Thyroid gland (tissue), 4 donors: ENCODE measurements around the gene AIPL1. TPM values are rescaled to one million over a fixed set of nuclear protein-coding genes. Genes with fewer than 3 reads are reported as not detected.

Experiments
- DNase-seq, 2 donors: peaks; one replicate each; pipeline ENCODE4 v3.0.0-alpha.2; 2019
- H3K27ac ChIP-seq, 3 donors: fragments of 200-600 bp; sonication (generic); 1 replicate in 2 of 3; 2 replicates in 1 of 3; pipeline ENCODE4 v1.5.1; 2016 to 2019; ENCODE audit warnings: mild to moderate bottlenecking in 1 of 3, moderate library complexity in 1 of 3
- H3K27me3 ChIP-seq: fragments of 200-600 bp; sonication (generic); one replicate; pipeline ENCODE4 v1.5.1; 2019
- H3K36me3 ChIP-seq, 2 donors: fragments of 200-600 bp; sonication (generic); one replicate each; pipeline ENCODE4 v1.5.1; 2016 to 2019
- H3K4me1 ChIP-seq, 2 donors: fragments of 200-600 bp; sonication (generic); one replicate each; pipeline ENCODE4 v1.5.1; 2017 to 2019
- H3K4me3 ChIP-seq, 3 donors: fragments of 200-600 bp; sonication (generic); replicated peaks in 1 of 3; 1 replicate in 2 of 3; 2 replicates in 1 of 3; pipeline ENCODE4 v1.5.1; 2016; ENCODE audit warnings: mild to moderate bottlenecking in 1 of 3
- H3K9me3 ChIP-seq: fragments of 200-600 bp; sonication (generic); one replicate; pipeline ENCODE4 v1.5.1; 2017
- POLR2A ChIP-seq, 2 donors: fragments of 450-650 bp; IDR thresholded peaks; one replicate each; pipeline ENCODE4 v1.6.1; 2017; ENCODE audit warnings: antibody characterized with exemption in 2 of 2, mild to moderate bottlenecking in 2 of 2, moderate library complexity in 1 of 2
- WGBS, 2 donors: methylation state at CpG; one replicate each; pipeline ENCODE4 v1.1.5; 2017; 5-methylcytosine and 5-hydroxymethylcytosine counted together
- intact Hi-C: fragments of 100-400 bp; cut with DNase I; formaldehyde crosslinking; loops from one replicate; pipeline ENCODE4 v1.15.1; 2023
- total RNA-seq, 4 donors: library from RNA; depleted of rRNA; stranded (reverse); fragments of >200 nt; gene quantifications; one replicate each; pipeline ENCODE4 v1.2.3, GENCODE V29; 2016
- TF ChIP-seq, protein P1 (sequence below), 6 experiments: fragments of 200-600 bp in 3 of 6; fragments of 450-650 bp in 3 of 6; sonication (generic) in 3 of 6; IDR thresholded peaks; one replicate each; pipeline ENCODE4 v1.5.1; 2016 to 2019; ENCODE audit warnings: antibody characterized with exemption in 6 of 6, mild to moderate bottlenecking in 2 of 6, inconsistent platforms in 1 of 6, moderate library complexity in 1 of 6

AIPL1 gene
- total RNA-seq, 4 donors from 2014 or later, result not detected

DNA sequence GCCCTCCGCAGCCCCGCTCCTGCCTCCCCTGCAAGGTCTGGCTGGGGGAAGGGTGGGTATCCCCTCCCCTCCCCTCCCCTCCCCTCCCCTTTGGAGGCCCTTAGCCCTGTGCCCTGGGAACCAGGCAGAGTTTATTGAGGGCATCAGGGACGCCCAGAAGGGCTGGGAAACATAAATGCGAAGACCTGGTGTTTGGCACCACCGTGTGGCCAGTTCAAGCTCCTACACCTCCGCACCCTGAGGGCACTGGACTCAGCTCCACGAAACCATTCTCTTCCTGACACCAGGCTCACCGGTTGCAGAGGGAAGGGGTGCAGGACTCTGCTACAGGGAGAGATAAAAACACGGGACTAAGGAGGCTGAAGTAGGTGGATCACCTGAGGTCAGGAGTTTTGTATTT is 1.0 kb upstream of the AIPL1 start:
- WGBS, 2 donors, result 14% methylated on average over 9 of the region's 9 CpGs
- intact Hi-C loops, result no loop called here
- H3K4me3 ChIP-seq, result no peak overlapping the region
- H3K9me3 ChIP-seq, result no peaks in the 10 kb centered on the region
- no peaks in the 10 kb centered on the region for H3K36me3 ChIP-seq
- H3K4me1 ChIP-seq, result no peaks in the 10 kb centered on the region
- no peak for TF ChIP-seq POLR2A (IDR thresholded peaks at IDR 0.05)
- TF ChIP-seq, protein P1, sequence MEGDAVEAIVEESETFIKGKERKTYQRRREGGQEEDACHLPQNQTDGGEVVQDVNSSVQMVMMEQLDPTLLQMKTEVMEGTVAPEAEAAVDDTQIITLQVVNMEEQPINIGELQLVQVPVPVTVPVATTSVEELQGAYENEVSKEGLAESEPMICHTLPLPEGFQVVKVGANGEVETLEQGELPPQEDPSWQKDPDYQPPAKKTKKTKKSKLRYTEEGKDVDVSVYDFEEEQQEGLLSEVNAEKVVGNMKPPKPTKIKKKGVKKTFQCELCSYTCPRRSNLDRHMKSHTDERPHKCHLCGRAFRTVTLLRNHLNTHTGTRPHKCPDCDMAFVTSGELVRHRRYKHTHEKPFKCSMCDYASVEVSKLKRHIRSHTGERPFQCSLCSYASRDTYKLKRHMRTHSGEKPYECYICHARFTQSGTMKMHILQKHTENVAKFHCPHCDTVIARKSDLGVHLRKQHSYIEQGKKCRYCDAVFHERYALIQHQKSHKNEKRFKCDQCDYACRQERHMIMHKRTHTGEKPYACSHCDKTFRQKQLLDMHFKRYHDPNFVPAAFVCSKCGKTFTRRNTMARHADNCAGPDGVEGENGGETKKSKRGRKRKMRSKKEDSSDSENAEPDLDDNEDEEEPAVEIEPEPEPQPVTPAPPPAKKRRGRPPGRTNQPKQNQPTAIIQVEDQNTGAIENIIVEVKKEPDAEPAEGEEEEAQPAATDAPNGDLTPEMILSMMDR (IDR thresholded peaks at IDR 0.05), result peak; percentile 43 to 81 (median 58)
- no peaks in the 10 kb centered on the region for H3K27me3 ChIP-seq
- no peak overlapping the region for H3K27ac ChIP-seq
- DNase-seq, result peak; percentile 42 to 56

DNA sequence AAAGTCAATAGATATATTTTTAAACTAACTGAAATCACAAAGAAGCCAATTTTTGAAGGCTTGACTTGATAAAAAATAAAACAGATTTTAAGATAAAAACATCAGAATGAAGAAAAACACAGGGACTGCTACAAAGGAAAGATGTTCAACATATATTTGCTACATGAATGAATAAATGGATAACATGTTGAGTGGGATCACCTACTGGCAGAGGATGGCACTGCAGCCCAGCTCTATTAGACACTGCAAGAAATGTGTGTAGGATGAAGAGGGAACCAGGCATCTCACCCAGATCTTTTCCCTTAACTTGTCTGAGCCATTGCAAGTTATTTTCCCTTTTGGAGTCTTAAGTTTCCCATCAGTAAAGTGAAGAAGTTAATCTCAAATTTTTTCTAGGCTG is 4.2 kb downstream of the AIPL1 start:
- no peak overlapping the region for H3K27ac ChIP-seq
- no peaks in the 10 kb centered on the region for H3K36me3 ChIP-seq
- DNase-seq, result no peak
- no peak overlapping the region for H3K4me3 ChIP-seq
- TF ChIP-seq POLR2A (IDR thresholded peaks at IDR 0.05), result no peak
- TF ChIP-seq, protein P1 (IDR thresholded peaks at IDR 0.05), result no peak
- H3K4me1 ChIP-seq, result no peaks in the 10 kb centered on the region
- intact Hi-C loops, result no loop called here
- no peaks in the 10 kb centered on the region for H3K9me3 ChIP-seq
- no peaks in the 10 kb centered on the region for H3K27me3 ChIP-seq

DNA sequence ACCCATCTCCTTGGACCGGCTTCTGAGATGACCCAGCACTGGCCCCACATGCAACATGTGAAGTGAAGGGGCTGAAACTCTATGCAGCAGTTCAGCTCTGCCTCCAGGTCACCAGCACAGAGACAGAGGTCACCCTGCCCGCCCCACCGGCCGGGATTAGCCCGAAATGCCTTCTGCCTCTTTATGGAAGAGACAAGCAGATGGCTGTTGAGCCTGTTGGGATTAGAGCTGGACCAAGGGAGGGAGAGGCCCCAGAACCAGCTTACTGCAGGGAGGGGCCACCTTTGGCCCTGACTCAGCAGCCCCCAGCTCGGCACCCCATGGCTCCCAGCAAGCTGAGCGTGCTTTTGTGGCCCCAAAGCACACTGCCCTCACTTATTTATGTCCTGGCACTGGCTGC is 5.7 kb downstream of the AIPL1 start:
- Histone ChIP-seq H3K27me3 (no peaks in the 10 kb centered on the region), H3K4me1 (no peaks in the 10 kb centered on the region), H3K4me3 (no peak overlapping the region), H3K27ac (no peak overlapping the region), H3K36me3 (no peaks in the 10 kb centered on the region), H3K9me3 (no peaks in the 10 kb centered on the region)
- DNase-seq, result no peak
- no peak for TF ChIP-seq POLR2A (IDR thresholded peaks at IDR 0.05)
- TF ChIP-seq, protein P1 (IDR thresholded peaks at IDR 0.05), result no peak
- intact Hi-C loops, result no loop called here
- 80% methylated on average over 1 of the region's 7 CpGs; no CpG with 5 or more reads in 1 of the 2 donors for WGBS, 2 donors

DNA sequence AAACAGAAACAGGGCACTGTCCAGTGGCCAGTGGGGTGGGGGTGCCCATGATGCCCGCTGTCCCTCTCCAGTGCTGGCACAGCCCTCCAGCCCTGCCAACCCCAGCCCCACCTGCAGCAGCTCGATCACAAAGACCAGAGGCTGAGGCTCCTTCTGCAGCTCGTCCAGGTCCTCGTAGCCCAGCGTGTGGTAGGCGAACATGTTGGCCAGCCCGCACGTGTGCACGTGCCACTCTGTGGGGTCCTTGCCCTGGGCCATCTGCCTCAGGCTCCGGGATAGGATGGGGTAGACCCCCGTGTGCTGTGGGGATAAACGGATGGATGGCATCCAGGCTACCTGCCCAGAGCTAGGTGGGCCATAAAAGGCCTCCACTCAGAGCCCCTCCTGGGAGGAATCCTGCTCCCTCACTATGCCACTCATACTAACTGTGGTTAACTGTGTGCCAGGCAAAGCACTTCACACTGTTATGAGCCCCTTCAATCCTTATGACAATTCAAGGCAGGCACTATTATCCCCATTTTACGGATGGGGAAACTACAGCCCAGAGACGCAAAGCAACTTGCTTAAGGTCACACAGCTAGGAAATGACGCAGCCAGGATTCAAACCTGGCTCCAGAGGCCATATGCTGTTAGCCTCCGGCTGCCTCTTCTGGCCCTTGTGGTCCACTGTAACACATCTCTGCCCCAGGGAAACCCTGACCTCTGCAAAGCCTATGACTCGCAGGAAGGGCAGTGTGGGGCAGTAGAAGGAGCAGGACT is 6.5 kb downstream of the AIPL1 start:
- WGBS, 2 donors, result 86 to 93% methylated on average over 13 to 14 of the region's 17 CpGs
- no peaks in the 10 kb centered on the region for H3K4me1 ChIP-seq
- no peak overlapping the region for H3K4me3 ChIP-seq
- no peak overlapping the region for H3K27ac ChIP-seq
- DNase-seq, result no peak
- no peaks in the 10 kb centered on the region for H3K27me3 ChIP-seq
- intact Hi-C loops, result no loop called here
- H3K9me3 ChIP-seq, result no peaks in the 10 kb centered on the region
- H3K36me3 ChIP-seq, result no peaks in the 10 kb centered on the region
- TF ChIP-seq POLR2A (IDR thresholded peaks at IDR 0.05), result no peak
- TF ChIP-seq, protein P1 (IDR thresholded peaks at IDR 0.05), result no peak

DNA sequence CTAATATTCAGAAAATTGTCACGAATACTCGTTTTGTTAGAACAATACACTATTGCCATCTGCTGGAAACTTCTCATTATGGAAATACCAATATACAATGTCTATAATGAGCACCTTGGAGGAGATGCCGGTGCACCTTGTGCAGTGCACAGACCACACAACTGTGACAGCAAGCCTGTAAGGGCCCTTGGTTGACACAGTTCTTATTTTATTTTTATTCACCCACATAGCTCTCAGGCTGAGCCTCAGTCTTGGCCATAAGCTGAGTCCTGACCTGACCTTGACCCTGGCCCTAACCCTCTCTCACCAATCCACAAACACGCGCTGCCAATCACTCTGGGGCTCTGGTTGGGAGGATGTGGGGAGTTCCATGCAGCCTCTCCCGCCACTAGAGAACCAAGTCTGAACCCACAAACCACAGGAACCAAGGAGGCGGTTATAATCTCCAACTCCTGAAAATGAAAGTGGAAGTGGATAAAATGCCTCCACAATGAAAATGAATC is 7.6 kb downstream of the AIPL1 start:
- intact Hi-C loops, result no loop called here
- H3K36me3 ChIP-seq, result no peaks in the 10 kb centered on the region
- H3K27ac ChIP-seq, result no peak overlapping the region
- H3K4me1 ChIP-seq, result no peaks in the 10 kb centered on the region
- WGBS, 2 donors, result 73 to 82% methylated on average over 7 of the region's 7 CpGs
- H3K4me3 ChIP-seq, result no peak overlapping the region
- H3K9me3 ChIP-seq, result no peaks in the 10 kb centered on the region
- no peak for DNase-seq
- no peak for TF ChIP-seq POLR2A (IDR thresholded peaks at IDR 0.05)
- TF ChIP-seq, protein P1 (IDR thresholded peaks at IDR 0.05), result no peak
- H3K27me3 ChIP-seq, result no peaks in the 10 kb centered on the region
